GM19467 (cell line): ENCODE results near the gene ZNF761.
A peak's percentile ranks its signal among the peaks of the same experiment; 100 is the strongest.
"Not testable (repeated sequence)": the region's sequence is repeated elsewhere in the genome, so short reads cannot be mapped to it uniquely, and the experiment has no call there.

Experiments
- ATAC-seq: cut with Tn5 transposase; IDR thresholded peaks from one replicate; pipeline ENCODE4 v1.9.1; 2021; ENCODE audit warnings: mild to moderate bottlenecking, moderate library complexity; ENCODE audit not compliant: unreplicated experiment

The ZNF761 gene

GRCh38 chr19:53455828-53456227 lies 24.0 kb downstream of the ZNF761 start:
- ATAC-seq: no peak

- ATAC-seq: not testable (repeated sequence)
Observed at GRCh38 chr19:53460131-53460721, 28.4 kb downstream of the ZNF761 start.

GRCh38 chr19:53461866-53462265 lies 30.1 kb downstream of the ZNF761 start:
- ATAC-seq: no peak

DNA sequence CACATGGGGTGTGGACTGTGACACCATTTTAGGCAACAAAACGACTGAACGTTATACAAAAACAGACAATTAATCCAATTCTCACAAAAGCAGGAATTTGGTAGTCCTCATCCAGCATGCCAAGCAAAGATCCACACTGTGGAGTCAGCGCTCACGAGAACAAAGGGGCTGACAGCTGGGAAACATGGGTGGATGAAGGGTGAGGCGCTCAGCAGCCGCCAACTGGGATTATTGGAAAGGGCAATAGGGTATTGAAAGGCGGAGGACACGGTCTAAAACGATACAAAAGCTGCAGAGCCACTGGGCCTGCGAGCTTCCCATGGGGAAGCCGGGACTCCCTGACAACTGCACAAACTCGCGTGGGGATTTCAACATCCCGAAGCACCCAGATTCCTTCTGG lies 31.1 kb downstream of the ZNF761 start:
- ATAC-seq: no peak

- no peak for ATAC-seq
Observed at GRCh38 chr19:53463263-53463662, 31.5 kb downstream of the ZNF761 start.

- peak; percentile 37 for ATAC-seq
Observed at GRCh38 chr19:53466726-53467484, 35.1 kb downstream of the ZNF761 start.

- peak; percentile 65 for ATAC-seq
Observed at GRCh38 chr19:53467485-53468262, 35.9 kb downstream of the ZNF761 start, which contains the start of gene ZNF813. Gene ZNF813 (plus strand): TSS chr19:53467733. CDS start chr19:53483823, 16,090 bp downstream.

- ATAC-seq: not testable (repeated sequence)
Observed at GRCh38 chr19:53468628-53469027, 36.8 kb downstream of the ZNF761 start.

DNA sequence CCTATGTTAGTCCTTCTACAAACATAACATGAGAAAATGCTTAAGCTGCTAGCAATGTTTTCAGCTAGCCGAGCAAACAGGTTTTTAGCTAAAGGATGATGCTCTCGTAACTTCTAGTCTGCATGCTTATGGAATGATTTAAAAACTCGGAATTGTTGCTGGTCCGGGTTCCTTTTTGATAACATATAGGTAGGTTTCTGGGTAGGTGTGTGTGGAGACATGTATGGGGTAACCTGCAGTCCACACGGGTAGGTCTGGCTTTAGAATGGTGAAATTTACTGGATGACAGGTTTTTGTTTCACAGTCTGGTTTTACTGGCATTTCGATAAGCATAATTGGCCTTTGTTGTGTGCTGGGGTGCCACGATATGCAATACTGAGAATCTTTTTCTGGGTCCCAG lies 40.1 kb downstream of the ZNF761 start:
- ATAC-seq: no peak

GRCh38 chr19:53474832-53475231 lies 43.0 kb downstream of the ZNF761 start:
- ATAC-seq: not testable (repeated sequence)

- not testable (repeated sequence) for ATAC-seq
Observed at GRCh38 chr19:53475470-53475869, 43.7 kb downstream of the ZNF761 start.

GRCh38 chr19:53483751-53484150 lies 52.0 kb downstream of the ZNF761 start:
- not testable (repeated sequence) for ATAC-seq

GRCh38 chr19:53485046-53486004 lies 53.5 kb downstream of the ZNF761 start:
- ATAC-seq: no peak

DNA sequence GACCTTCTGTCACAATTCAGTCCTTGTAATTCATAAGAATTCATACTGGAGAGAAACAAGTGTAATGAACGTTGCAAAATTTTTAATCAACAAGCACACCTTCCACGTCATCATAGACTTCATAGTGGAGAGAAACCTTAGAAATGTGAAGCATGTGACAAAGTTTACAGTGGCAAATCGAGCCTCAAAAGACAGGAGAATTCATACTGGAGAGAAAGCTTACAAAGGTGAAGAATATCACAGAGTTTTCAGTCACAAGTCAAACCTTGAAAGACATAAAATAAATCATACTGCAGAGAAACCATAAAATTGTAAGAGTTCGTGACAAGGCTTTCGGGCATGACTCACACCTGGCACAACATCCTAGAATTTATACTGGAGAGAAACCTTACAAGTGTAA lies 60.4 kb downstream of the ZNF761 start:
- ATAC-seq: no peak

DNA sequence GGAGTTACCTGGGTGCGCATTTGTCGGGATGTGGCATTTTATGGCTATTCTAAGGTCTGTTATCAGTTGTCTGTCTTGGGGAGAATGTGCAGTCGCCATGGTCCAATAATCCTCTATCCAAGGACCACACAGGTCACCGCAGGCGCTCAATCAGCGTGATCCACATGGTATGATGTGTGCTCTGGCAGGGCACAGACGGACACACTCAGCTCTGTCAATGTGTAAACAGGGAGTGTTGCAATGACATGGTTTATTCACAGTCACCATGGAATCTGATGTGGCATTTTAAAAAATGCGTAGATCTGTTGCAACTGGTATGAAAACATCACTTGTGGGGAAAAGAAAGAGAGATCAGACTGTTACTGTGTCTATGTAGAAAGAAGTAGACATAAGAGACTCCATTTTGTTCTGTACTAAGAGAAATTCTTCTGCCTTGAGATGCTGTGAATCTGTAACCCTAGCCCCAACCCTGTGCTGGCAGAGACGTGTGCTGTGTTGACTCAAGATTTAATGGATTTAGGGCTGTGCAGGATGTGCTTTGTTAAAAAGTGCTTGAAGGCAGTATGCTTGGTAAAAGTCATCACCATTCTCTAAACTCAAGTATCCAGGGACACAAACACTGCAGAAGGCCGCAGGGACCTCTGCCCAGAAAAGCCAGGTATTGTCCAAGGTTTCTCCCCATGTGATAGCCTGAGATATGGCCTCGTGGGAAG lies 65.7 kb downstream of the ZNF761 start:
- not testable (repeated sequence) for ATAC-seq

GRCh38 chr19:53498024-53498395 lies 66.2 kb downstream of the ZNF761 start:
- ATAC-seq: not testable (repeated sequence)

GRCh38 chr19:53503151-53503550 lies 71.4 kb downstream of the ZNF761 start:
- not testable (repeated sequence) for ATAC-seq

- not testable (repeated sequence) for ATAC-seq
Observed at GRCh38 chr19:53503671-53504364, 72.0 kb downstream of the ZNF761 start.

GRCh38 chr19:53504365-53504703 lies 72.5 kb downstream of the ZNF761 start:
- ATAC-seq: not testable (repeated sequence)
